NCI-H128 (cell line): Measurements from ENCODE around the gene NEU1.

Experiments
- DNase-seq: peaks from one replicate; lab custom pipeline; 2025; ENCODE audit not compliant: unreplicated experiment; lab: John Stamatoyannopoulos, UW

The NEU1 gene

GRCh38 chr6:31896856-31897611, 34.4 kb upstream of the NEU1 start:
- DNase-seq = no peak

GRCh38 chr6:31896493-31896855, 33.9 kb upstream of the NEU1 start:
- DNase-seq = no peak

- no peak for DNase-seq
Observed at GRCh38 chr6:31892821-31893220, 30.2 kb upstream of the NEU1 start.

- DNase-seq = no peak
Observed at GRCh38 chr6:31889331-31889972, 26.8 kb upstream of the NEU1 start.

- DNase-seq = no peak
Observed at GRCh38 chr6:31888276-31889258, 25.9 kb upstream of the NEU1 start.

GRCh38 chr6:31887173-31888007, 24.8 kb upstream of the NEU1 start:
- DNase-seq = no peak

- DNase-seq = no peak
Observed at GRCh38 chr6:31886541-31886991, 23.9 kb upstream of the NEU1 start.

- no peak for DNase-seq
Observed at GRCh38 chr6:31884528-31885035, 22.0 kb upstream of the NEU1 start.

- DNase-seq = no peak
Observed at GRCh38 chr6:31883676-31884075, 21.1 kb upstream of the NEU1 start.

- no peak for DNase-seq
Observed at GRCh38 chr6:31882344-31882743, 19.7 kb upstream of the NEU1 start.

GRCh38 chr6:31881136-31881859, 18.7 kb upstream of the NEU1 start:
- DNase-seq = no peak

- no peak for DNase-seq
Observed at GRCh38 chr6:31880616-31881015, 18.0 kb upstream of the NEU1 start.

GRCh38 chr6:31879901-31880300, 17.3 kb upstream of the NEU1 start:
- no peak for DNase-seq

- no peak for DNase-seq
Observed at GRCh38 chr6:31879143-31879542, 16.5 kb upstream of the NEU1 start.

- no peak for DNase-seq
Observed at GRCh38 chr6:31878726-31879125, 16.1 kb upstream of the NEU1 start, which contains the start of gene SLC44A4. Gene SLC44A4 (minus strand): TSS chr6:31878997. CDS start chr6:31878980, 17 bp downstream.

GRCh38 chr6:31878222-31878621, 15.6 kb upstream of the NEU1 start:
- no peak for DNase-seq

- no peak for DNase-seq
Observed at GRCh38 chr6:31877651-31878161, 15.1 kb upstream of the NEU1 start.

- no peak for DNase-seq
Observed at GRCh38 chr6:31877125-31877650, 14.6 kb upstream of the NEU1 start.

- no peak for DNase-seq
Observed at GRCh38 chr6:31876357-31876756, 13.7 kb upstream of the NEU1 start.
